KBM-7 (cell line): ENCODE data around the gene RPL29.
A peak's percentile ranks its signal among the peaks of the same experiment; 100 is the strongest.

Source experiments
- DNase-seq: peaks from one replicate; pipeline ENCODE4 v3.0.0-alpha.2; 2015
- in situ Hi-C: fragments of 300-500 bp; cut with MboI; formaldehyde crosslinking; loops from 2 replicates; pipeline ENCODE4 v1.14.3; 2020; ENCODE audit warnings: low sequenced_read_pairs, low pct_unique_long_range_greater_than_20kb, mixed read lengths

RPL29 gene

GRCh38 chr3:51957520-51958205, 38.0 kb downstream of the RPL29 start:
- in situ Hi-C loops, result no loop called here
- no peak for DNase-seq

DNA sequence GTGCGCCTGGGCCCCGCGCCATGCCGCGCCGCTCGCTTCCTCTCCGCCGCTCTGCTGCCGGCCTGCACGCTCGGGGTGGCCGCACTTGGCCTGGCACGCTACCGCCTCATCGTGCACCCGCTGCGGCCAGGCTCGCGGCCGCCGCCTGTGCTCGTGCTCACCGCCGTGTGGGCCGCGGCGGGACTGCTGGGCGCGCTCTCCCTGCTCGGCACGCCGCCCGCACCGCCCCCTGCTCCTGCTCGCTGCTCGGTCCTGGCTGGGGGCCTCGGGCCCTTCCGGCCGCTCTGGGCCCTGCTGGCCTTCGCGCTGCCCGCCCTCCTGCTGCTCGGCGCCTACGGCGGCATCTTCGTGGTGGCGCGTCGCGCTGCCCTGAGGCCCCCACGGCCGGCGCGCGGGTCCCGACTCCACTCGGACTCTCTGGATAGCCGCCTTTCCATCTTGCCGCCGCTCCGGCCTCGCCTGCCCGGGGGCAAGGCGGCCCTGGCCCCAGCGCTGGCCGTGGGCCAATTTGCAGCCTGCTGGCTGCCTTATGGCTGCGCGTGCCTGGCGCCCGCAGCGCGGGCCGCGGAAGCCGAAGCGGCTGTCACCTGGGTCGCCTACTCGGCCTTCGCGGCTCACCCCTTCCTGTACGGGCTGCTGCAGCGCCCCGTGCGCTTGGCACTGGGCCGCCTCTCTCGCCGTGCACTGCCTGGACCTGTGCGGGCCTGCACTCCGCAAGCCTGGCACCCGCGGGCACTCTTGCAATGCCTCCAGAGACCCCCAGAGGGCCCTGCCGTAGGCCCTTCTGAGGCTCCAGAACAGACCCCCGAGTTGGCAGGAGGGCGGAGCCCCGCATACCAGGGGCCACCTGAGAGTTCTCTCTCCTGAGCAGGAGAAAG, 39.6 kb downstream of the RPL29 start:
- DNase-seq, result no peak
- in situ Hi-C loops, result no loop called here

GRCh38 chr3:51955175-51955892, 40.4 kb downstream of the RPL29 start, which contains the start of gene GPR62:
TSS of gene GPR62 (plus strand) at chr3:51955381. CDS start at chr3:51955653, 272 bp downstream.
- in situ Hi-C loops, result no loop called here
- DNase-seq, result no peak

- in situ Hi-C loops, result no loop called here
Observed at GRCh38 chr3:51954713-51955112, 41.0 kb downstream of the RPL29 start.

DNA sequence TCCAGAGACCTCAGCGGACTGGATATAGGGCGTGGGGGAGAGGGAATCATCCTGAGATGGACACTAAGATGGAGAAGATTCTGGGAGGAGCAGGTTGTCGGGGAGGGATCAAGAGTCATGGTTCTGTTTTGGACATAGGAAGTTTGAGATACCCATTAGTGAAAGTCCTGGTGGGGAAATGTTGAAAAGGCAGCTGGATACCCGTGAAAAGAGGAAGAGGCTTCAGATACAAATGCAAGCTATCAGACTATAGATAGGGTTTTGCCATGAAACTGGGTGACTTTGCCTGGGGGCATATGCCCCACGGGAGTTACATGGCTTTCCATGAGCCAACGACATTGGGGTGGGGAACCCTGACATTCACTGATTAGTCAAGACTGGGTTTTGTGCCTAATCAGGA, 41.6 kb downstream of the RPL29 start:
- peak; percentile 47 for DNase-seq
- in situ Hi-C loops, result no loop called here

More at GRCh38 chr3:51954713-51955112, 41.0 kb downstream of the RPL29 start:
- no peak for DNase-seq

GRCh38 chr3:51953445-51953844, 42.2 kb downstream of the RPL29 start:
- peak; percentile 64 for DNase-seq

GRCh38 chr3:51950899-51951298, 44.8 kb downstream of the RPL29 start:
- in situ Hi-C loops, result no loop called here

More at GRCh38 chr3:51953445-51953844, 42.2 kb downstream of the RPL29 start:
- in situ Hi-C loops, result no loop called here

DNA sequence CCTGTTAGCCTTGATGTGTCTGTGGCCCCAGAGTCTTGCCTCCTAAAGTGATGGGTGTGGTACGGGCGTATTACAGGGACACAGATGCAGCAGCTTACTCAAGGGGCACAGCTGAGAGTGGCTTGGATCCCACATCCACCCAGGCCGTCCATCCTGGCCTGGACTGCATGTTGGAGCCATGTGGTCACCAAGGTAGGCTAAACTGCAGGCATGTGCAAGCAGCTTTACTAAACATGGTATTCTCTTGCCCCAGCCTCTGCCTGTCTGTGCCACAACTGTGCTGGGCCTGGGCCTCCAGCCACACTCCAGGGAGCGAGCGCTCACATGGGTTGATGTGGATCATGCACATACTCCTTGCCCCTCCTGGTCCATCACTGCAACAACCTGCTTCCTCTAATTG, 46.6 kb downstream of the RPL29 start:
- in situ Hi-C loops, result no loop called here
- DNase-seq, result no peak

More at GRCh38 chr3:51950899-51951298, 44.8 kb downstream of the RPL29 start:
- DNase-seq, result no peak

DNA sequence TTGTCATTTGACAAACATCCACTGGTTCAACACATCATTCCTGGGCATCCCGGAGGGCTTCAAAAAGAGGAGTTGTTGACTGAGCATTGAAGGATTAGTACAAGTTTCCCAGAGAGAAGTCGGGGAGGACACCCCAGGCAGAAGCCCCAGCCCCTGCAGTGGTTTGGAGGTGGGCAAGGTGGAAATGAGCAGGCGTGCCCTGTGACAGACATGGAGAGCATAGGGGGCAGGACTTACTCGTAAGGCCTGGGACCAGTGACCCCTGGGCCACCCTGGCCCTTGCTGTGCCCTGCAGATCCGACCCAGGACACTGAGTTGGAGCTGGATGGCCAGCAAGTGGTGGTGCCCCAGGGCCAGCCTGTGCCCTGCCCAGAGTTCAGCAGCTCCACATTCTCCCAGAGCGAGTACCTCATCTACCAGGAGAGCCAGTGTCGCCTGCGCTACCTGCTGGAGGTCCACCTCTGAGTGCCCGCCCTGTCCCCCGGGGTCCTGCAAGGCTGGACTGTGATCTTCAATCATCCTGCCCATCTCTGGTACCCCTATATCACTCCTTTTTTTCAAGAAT, 47.6 kb downstream of the RPL29 start:
- DNase-seq, result no peak
- in situ Hi-C loops, result no loop called here

DNA sequence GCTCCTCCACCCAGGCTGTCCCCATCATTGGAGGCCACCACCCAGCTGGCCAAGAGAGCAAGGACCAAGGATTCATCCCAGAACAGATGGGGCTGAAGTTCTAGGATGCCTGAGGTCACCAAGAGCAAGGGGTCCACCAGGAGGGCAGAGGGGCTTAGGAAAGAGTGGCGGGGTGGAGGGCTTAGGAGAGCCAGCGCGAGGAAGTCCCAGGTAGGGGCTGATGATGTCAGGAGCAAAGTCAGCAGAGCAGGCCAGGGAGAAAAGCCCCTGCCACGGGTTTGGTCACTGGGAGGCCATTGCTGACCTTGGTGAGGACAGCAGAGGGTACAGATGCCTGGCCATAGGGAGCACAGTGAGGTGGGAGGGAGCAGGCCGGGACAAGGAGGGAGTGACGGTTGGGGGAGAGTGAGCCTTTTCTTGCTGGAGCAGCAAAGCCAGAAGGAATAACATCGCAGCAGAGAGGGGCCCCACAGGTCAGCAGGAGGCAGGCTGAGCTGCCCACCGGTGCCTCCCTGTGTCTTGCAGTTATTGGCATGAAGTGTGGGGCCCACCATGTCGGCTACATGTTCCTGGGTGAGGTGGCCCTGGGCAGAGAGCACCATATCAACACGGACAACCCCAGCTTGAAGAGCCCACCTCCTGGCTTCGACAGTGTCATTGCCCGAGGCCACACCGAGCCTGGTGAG, 48.3 kb downstream of the RPL29 start:
- in situ Hi-C loops, result no loop called here
- no peak for DNase-seq

- DNase-seq, result no peak
- in situ Hi-C loops, result no loop called here
Observed at GRCh38 chr3:51946796-51947195, 48.9 kb downstream of the RPL29 start.

GRCh38 chr3:51945926-51946705, 49.6 kb downstream of the RPL29 start:
- in situ Hi-C loops, result no loop called here

DNA sequence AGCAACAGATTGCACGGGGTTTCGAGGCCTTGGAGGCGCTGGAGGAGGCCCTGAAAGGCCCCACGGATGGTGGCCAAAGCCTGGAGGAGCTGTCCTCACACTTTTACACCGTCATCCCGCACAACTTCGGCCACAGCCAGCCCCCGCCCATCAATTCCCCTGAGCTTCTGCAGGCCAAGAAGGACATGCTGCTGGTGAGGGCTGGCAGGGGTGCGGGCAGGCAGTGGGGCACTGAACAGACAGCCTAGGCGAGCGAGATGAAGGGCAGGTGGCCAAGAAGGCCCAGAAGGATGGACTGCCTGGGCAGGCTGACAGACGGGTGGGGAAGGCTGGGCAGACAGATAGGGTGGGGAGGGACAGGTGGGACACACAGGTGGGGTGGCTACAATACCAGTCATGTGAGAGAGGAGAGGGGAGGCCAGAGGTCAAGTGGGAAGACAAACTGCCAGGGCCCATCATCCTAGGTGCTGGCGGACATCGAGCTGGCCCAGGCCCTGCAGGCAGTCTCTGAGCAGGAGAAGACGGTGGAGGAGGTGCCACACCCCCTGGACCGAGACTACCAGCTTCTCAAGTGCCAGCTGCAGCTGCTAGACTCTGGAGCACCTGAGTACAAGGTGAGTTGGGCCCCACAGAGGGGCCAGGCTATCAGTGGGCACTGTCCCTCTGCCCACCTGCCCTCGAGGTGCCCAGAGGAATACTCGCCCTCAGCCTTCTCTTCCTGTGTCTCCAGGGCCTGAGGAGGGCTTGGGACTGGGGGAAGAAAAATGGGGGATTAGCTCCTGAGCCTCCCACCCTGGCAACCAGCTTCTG, 50.5 kb downstream of the RPL29 start:
- in situ Hi-C loops, result no loop called here
- DNase-seq, result no peak

More at GRCh38 chr3:51945926-51946705, 49.6 kb downstream of the RPL29 start:
- DNase-seq, result no peak

DNA sequence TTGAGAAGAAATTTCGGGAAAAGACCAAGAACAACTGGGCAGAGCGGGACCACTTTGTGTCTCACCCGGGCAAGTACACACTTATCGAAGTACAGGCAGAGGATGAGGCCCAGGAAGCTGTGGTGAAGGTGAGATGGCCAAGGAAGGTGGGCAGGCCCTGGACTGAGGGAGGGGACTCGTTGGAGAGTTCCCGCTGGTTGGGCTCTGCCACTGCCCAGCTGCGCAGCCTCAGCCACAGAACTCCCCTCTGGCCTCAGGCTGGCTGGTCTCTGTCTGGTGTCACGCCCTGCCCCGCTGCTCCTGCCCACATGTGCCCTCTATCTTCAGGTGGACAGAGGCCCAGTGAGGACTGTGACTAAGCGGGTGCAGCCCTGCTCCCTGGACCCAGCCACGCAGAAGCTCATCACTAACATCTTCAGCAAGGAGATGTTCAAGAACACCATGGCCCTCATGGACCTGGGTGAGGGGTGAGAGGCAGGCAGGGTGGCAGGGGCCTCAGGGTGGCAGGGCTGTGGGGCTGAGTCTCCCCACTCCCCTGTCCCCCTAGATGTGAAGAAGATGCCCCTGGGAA, 51.2 kb downstream of the RPL29 start:
- DNase-seq, result no peak
- in situ Hi-C loops, result no loop called here
